HG03064 (cell line): Measurements from ENCODE around the gene SPIC.
"Not testable (repeated sequence)": the region's sequence is repeated elsewhere in the genome, so short reads cannot be mapped to it uniquely, and the experiment has no call there.

Experiments
- ATAC-seq: cut with Tn5 transposase; IDR thresholded peaks from one replicate; pipeline ENCODE4 v1.9.1; 2021; ENCODE audit warnings: low read depth; ENCODE audit not compliant: unreplicated experiment

The SPIC gene

GRCh38 chr12:101474711-101475386 lies at the start of gene SPIC:
Gene SPIC (plus strand): TSS chr12:101475336. CDS start chr12:101476905, 1,569 bp downstream.
- no peak for ATAC-seq

- ATAC-seq = no peak
These were observed 44.7 kb upstream of the SPIC start for GRCh38 chr12:101430456-101430855.

GRCh38 chr12:101436136-101436535 lies 39.0 kb upstream of the SPIC start:
- ATAC-seq = no peak

- no peak for ATAC-seq
These were observed 35.9 kb upstream of the SPIC start for GRCh38 chr12:101439236-101439635.

- ATAC-seq = no peak
These were observed 33.5 kb upstream of the SPIC start for GRCh38 chr12:101441461-101442224.

- no peak for ATAC-seq
These were observed 19.5 kb upstream of the SPIC start for GRCh38 chr12:101455685-101456084.

GRCh38 chr12:101459642-101460346 lies 15.3 kb upstream of the SPIC start:
- ATAC-seq = no peak

- ATAC-seq = no peak
These were observed 6.2 kb upstream of the SPIC start for GRCh38 chr12:101468948-101469347.

GRCh38 chr12:101470939-101471338 lies 4.2 kb upstream of the SPIC start:
- ATAC-seq = no peak

- not testable (repeated sequence) for ATAC-seq
These were observed 3.3 kb upstream of the SPIC start for GRCh38 chr12:101471878-101472277.

GRCh38 chr12:101474248-101474647 lies 888 bp upstream of the SPIC start:
- no peak for ATAC-seq

- no peak for ATAC-seq
These were observed 692 bp downstream of the SPIC start for GRCh38 chr12:101475751-101476305.

GRCh38 chr12:101480849-101481248 lies 5.7 kb downstream of the SPIC start:
- ATAC-seq = no peak

GRCh38 chr12:101485021-101485420 lies 9.9 kb downstream of the SPIC start:
- no peak for ATAC-seq

GRCh38 chr12:101488469-101488868 lies 13.3 kb downstream of the SPIC start:
- no peak for ATAC-seq

GRCh38 chr12:101490286-101490920 lies 15.3 kb downstream of the SPIC start:
- ATAC-seq = no peak

GRCh38 chr12:101491329-101491728 lies 16.2 kb downstream of the SPIC start:
- ATAC-seq = no peak

GRCh38 chr12:101493556-101493955 lies 18.4 kb downstream of the SPIC start:
- ATAC-seq = no peak

GRCh38 chr12:101498252-101498651 lies 23.1 kb downstream of the SPIC start:
- no peak for ATAC-seq

- ATAC-seq = no peak
These were observed 26.4 kb downstream of the SPIC start for GRCh38 chr12:101501410-101501995.
